IMR-90 (cell line): ENCODE measurements around the gene CERK.

Experiments
- BHLHE40 ChIP-seq: fragments of 150-350 bp; IDR thresholded peaks from 2 replicates; pipeline ENCODE4 v1.6.1; 2016; ENCODE audit warnings: mild to moderate bottlenecking, low read depth, low read length
- CTCF ChIP-seq: conservative IDR thresholded peaks from 2 replicates; pipeline ENCODE4 v1.5.1; 2012; ENCODE audit warnings: mild to moderate bottlenecking, low read depth, low read length, improper control_type of control experiment
- MAZ ChIP-seq: IDR thresholded peaks from 2 replicates; pipeline ENCODE4 v1.6.1; 2012; ENCODE audit warnings: low read depth, mild to moderate bottlenecking, low read length, improper control_type of control experiment, moderate library complexity, borderline replicate concordance
- MXI1 ChIP-seq: IDR thresholded peaks from 2 replicates; pipeline ENCODE4 v1.6.1; 2012; ENCODE audit warnings: low read depth, mild to moderate bottlenecking, low read length, moderate library complexity, borderline replicate concordance
- POLR2A ChIP-seq: IDR thresholded peaks from 2 replicates; pipeline ENCODE4 v1.6.1; 2012; ENCODE audit warnings: mild to moderate bottlenecking, low read depth, low read length
- SMC3 ChIP-seq: fragments of 150-350 bp; IDR thresholded peaks from 2 replicates; pipeline ENCODE4 v1.6.1; 2016; ENCODE audit warnings: low read depth, mild to moderate bottlenecking, antibody characterized with exemption, low read length, moderate library complexity

- no peak for TF ChIP-seq CTCF
- TF ChIP-seq POLR2A = no peak
- TF ChIP-seq SMC3 = no peak
- no peak for TF ChIP-seq MXI1
- TF ChIP-seq BHLHE40 = no peak
- no peak for TF ChIP-seq MAZ
These were observed 77.3 kb downstream of the CERK start for GRCh38 chr22:46660604-46661201.
